TTC549 (cell line): ENCODE results near the gene KRTAP10-10.
"Not testable (repeated sequence)": the region's sequence is repeated elsewhere in the genome, so short reads cannot be mapped to it uniquely, and the experiment has no call there.

Source experiments
- FAIRE-seq: peaks from 2 replicates; lab custom pipeline; 2012; peaks lifted over from hg19 to GRCh38; lab: Jason Lieb, UNC

Gene KRTAP10-10

GRCh38 chr21:44650973-44651675 lies 14.0 kb downstream of the KRTAP10-10 start:
- no peak for FAIRE-seq

- no peak for FAIRE-seq
These were observed 16.0 kb downstream of the KRTAP10-10 start for GRCh38 chr21:44653123-44653522.

GRCh38 chr21:44653656-44654575 lies 16.8 kb downstream of the KRTAP10-10 start:
- FAIRE-seq = no peak

GRCh38 chr21:44654576-44655175 lies 17.5 kb downstream of the KRTAP10-10 start, which contains the start of gene KRTAP12-4:
KRTAP12-4 (minus strand) TSS chr21:44654659; CDS start chr21:44654614, 45 bp downstream.
- FAIRE-seq = no peak

DNA sequence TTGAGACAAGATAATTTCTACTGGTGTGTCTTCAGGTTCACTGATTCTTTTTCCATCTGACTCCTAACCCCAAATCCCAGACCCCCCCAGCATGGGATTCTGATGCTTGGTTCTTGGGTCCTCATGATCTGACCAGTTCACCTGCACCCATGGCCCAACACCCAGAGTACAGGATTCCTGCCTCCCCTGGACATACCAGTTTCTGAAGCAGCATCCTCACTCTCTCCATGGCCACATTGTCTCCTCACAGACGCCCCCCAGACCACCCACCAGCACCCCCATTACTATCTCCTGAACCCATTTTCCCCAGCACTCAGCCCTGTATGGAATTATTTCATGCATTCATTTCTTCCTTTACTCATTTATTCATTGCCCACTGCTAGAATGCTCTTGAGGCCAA lies 19.7 kb downstream of the KRTAP10-10 start:
- FAIRE-seq = no peak

GRCh38 chr21:44657635-44658540 lies 20.7 kb downstream of the KRTAP10-10 start, which contains the start of gene KRTAP12-3:
KRTAP12-3 (plus strand) TSS chr21:44657932; CDS start chr21:44657980, 48 bp downstream.
- no peak for FAIRE-seq

DNA sequence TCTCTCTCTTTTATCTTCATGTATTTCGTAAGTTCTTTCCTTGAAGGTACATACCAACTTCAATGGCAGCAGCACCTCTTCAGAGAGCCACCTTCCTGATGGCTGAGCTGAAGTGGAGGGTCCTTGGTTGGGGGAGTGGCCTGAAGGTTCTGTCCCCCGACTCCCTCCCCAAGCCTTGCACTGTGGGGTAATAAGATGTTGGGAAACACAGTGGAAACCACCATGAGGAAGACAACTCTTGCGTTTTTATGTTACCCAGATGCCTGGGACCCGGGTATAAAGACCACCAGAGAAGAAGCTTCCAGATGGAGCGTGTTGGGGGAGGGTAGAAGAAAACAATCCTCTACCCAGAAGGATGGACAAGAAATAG lies 21.4 kb downstream of the KRTAP10-10 start:
- FAIRE-seq = no peak

- FAIRE-seq = no peak
These were observed 21.9 kb downstream of the KRTAP10-10 start for GRCh38 chr21:44658913-44659595.

GRCh38 chr21:44661567-44661966 lies 24.4 kb downstream of the KRTAP10-10 start:
- FAIRE-seq = not testable (repeated sequence)

DNA sequence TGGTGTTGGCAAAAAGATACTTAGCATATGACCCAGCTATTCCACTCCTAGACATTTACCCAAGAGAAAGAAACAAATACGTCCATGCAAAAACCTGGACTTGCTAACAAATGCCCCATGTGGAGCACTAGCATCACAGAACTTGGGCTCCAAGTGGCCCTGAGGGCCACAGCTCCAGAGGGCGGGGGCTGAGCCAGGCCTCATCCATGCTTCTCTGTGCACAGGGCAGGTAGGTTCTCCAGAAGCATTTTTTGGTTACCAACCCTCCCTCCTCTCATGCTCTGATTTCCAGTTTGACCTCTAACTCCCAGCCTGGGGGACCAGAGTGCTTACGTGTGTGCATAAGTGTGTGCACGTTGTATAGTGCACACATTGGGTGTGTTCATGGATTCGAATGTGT lies 27.5 kb downstream of the KRTAP10-10 start:
- no peak for FAIRE-seq

DNA sequence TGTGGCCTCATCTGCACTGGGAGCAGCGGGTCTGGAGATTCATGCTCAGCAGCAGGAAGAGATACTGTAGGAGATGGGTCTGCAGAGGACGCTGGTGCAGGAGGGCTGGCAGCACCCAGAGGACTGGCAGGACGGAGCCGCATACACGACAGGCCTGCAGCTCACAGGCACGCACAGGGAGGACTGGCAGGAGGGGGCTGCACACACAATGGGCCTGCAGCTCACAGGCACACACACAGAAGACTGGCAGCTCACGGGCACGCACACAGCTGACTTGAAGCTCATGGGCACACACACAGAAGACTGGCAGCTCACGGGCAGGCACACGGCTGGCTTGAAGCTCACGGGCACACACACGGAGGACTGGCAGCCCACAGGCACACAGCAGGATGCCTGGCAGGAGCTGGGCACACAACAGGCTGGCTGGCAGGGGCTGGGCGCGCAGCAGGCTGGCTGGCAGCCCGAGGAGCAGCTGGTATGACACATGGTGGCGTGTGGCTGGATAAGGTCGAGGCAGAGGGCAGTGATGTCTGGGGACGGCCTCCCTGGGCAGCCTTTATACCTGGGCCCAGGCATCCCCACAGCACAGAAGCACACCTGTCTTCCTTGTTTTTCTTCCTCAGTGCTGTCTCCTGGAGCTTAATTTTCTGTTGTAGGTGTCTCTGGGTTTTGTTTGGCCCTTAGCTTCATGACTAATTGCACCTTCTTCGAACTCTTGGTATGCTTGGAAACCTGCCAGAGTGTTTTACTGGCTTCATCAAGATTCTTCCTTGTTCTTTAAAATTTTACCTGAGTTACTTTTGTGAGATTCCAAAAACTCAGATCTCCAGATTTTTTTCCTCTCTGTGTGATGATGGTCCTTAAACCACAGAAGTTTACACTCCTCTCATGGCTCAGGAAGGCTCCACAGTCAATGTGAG lies 29.5 kb downstream of the KRTAP10-10 start, which contains the start of gene KRTAP12-2:
KRTAP12-2 (minus strand) TSS at position 527 of the 920 bp plus-strand sequence; CDS start at position 486, 41 bp downstream.
- no peak for FAIRE-seq

DNA sequence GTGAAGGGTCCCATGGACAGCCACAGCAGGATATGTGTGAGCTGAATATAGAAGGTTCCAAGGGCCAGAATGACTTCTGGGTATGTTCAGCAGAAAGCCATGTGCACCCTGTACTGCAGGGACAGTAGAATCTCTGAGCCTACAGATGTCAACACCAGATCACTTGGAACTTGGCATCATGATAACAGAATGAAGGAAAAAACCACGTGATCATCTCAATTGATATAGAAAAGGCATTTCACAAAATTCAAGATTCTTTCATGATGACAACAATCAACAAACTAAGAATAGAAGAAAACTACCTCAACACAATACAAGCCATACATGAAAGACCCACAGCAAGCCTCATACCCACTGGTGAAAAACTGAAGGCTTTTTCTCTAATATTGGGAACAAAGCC lies 30.5 kb downstream of the KRTAP10-10 start:
- no peak for FAIRE-seq

DNA sequence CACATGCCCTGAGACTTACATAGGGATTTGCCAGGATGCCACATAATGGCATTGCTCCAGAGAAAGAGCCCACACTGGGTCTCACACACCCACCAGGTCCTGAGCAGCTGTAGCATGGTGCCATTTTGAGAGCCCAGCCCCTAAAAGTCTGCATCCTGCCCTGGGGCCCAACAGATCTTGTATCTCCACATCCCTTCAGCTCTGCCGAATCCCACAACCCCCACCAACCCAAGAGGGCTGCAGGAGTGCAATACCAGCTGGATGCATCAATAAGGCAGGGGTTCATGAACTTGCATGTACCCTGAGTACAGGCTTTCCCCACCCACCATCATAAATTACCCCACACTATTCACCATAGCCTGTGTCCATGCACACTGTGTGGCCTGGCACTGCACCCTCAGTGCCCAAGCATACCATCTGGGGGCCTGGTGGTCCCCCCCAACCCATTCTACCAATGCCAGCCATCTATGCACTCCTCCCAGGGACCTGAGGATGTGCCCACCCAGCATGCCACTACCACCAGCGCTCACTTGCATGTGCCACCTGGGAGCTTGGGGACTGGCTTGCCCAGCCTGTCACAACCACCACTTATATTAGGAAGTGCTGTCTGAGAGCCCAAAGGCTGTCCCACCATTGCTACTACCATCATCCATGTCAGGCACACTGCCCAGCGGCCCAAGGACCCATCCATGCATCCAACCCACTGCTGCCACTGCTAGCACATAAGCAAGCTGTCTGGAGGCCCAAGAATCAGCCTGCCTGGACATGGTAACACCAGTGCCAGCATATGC lies 33.7 kb downstream of the KRTAP10-10 start:
- no peak for FAIRE-seq

- no peak for FAIRE-seq
These were observed 34.8 kb downstream of the KRTAP10-10 start for GRCh38 chr21:44671911-44672310.

GRCh38 chr21:44677881-44678280 lies 40.7 kb downstream of the KRTAP10-10 start:
- no peak for FAIRE-seq

GRCh38 chr21:44681152-44681551 lies 44.0 kb downstream of the KRTAP10-10 start:
- no peak for FAIRE-seq

DNA sequence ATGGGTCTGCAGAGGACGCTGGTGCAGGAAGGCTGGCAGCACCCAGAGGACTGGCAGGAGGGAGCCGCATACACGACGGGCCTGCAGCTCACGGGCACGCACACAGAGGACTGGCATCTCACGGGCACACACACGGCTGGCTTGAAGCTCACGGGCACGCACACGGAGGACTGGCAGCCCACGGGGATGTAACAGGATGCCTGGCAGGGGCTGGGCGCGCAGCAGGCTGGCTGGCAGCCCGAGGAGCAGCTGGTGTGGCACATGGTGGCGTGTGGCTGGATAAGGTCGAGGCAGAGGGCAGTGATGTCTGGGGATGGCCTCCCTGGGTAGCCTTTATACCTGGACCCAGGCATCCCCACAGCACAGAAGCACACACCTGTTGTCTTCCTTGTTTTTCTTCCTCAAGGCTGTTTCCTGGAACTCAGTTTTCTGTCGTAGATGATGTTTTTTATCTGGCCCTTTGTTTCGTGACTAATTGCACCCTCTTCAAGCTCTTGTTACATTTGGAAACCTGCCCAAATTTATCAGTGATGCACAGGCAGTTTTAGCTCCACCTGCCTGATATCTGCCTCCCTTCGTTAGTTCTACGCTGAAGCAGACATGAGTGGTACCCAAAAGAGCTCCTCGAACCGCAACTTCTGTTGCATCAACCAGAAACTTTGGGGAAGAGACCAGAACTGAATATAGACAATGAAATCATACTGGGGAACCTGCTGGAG lies 44.9 kb downstream of the KRTAP10-10 start, which contains the start of gene KRTAP12-1:
KRTAP12-1 (minus strand) TSS at position 303 of the 719 bp plus-strand sequence; CDS start at position 263, 40 bp downstream.
- FAIRE-seq = no peak

GRCh38 chr21:44682580-44683151 lies 45.5 kb downstream of the KRTAP10-10 start:
- no peak for FAIRE-seq
